Activated CD8-positive, alpha-beta memory T cell treated with anti-CD3 and anti-CD28 coated beads for 48 hours (primary cell): ENCODE data around the gene GPR137B.

Source experiments
- DNase-seq, 3 experiments: peaks; one replicate each; pipeline ENCODE4 v3.0.0-alpha.2; 2020; ENCODE audit warnings: low read depth in 2 of 3, low spot score in 2 of 3

Gene GPR137B

GRCh38 chr1:236142253-236143103 lies at the start of gene GPR137B:
Gene GPR137B, plus strand, starts transcription at chr1:236142539. Its CDS starts 84 bp downstream, at chr1:236142623.
- DNase-seq, result no peak

- no peak for DNase-seq
Measured at GRCh38 chr1:236092899-236093298, 49.4 kb upstream of the GPR137B start.

DNA sequence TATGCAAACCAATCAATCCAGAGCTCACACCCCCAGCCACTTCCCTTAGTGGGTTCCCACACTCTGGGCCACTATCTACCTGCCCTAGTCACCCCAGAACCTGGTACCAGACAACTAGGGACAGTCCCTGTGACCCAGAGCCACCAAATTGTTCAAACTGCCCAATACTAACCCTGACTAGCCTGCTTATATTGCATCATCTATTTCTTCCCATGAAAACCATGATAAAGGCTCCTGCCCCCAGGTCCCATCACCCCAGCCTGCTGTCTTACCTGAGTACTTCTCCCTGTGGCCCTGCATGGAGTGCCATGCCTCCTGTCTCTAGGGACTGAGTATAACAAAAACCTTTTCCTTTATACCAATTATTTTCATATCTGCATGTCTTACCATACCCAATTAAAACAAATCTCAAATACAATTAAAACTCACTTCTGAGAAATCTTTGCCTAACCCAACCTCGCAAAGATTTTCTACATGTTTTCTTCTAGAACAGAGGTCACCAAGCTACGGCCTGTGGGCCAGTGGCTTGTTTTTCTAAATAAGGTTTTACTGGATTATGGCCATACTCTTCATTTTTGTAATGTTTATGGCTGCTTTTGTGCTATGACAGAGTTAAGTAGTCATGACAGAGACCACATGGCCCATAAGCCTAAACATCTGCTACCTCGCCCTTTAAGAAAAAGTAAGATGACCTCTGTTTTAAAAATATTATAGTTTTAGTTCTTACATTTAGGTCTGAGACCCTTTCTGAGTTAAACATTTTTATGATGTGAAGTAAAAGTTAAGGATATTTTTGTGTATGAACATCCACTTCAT lies 46.4 kb upstream of the GPR137B start:
- no peak for DNase-seq

GRCh38 chr1:236096660-236097482 lies 45.5 kb upstream of the GPR137B start:
- DNase-seq, result peak; percentile 78 to 86 (median 85)

DNA sequence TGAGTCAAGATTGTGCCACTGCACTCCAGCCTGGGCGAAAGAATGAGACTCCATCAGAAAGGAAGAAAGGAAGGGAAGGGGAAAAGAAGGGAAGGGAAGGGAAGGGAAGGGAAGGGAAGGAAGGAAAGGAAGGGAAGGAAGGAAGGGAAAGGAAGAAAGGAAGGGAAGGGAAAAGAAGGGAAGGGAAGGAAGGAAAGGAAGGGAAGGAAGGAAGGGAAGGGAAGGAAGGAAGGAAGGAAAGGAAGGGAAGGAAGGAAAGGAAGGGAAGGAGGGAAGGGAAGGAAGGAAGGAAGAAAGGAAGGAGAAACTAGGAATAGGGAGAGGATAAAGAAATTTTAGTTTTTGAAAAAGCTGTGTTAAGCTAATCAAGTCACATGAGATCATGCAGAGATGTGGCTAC lies 44.1 kb upstream of the GPR137B start:
- no peak for DNase-seq

DNA sequence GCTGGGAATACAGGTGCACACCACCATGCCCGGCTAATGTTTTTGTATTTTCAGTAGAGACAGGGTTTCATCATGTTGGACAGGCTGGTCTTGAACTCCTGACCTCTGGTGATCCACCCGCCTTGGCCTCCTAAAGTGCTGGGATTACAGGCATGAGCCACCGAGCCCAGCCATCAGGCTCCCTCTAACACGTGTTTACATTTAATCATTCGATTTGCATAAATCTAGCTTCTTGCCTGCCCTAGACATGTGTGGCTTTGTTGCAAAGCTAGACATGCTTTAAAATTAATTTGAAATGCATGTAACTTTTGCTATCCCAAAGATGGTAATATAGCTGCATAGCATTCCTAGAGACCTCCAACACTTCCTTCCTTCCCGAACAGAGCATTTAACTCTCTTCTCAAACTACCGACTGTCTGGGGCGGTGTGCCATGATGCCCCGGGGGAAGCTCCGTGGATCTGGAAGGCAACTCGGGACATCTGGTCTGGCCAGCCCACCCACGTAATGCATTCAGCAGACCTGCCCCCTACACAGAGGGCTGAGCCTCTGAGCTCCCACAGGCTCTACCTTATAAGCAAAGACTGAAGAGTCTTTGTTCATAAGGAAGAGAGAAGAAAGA lies 42.9 kb upstream of the GPR137B start:
- no peak for DNase-seq

DNA sequence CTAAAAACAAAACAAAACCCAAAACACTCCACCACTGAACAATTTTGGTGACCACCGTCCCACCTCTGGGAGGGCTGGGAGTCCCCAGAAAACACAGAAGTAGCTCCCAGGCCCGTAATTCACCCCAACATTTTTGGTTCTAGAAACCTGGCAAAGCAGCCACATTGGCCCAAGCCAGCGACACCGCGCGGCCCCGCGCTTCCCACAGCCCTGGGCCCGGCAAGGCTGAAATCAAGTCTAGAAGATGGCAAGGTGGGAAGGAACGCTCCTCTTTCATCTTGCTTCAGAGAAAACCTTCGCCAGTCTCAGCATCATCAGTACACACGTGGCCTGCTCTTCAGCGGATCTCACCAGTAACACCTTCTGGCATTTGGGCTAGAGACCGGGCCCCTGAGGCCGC lies 41.5 kb upstream of the GPR137B start:
- no peak for DNase-seq

- no peak for DNase-seq
Measured at GRCh38 chr1:236101233-236102200, 40.8 kb upstream of the GPR137B start.

GRCh38 chr1:236102611-236103010 lies 39.7 kb upstream of the GPR137B start:
- no peak for DNase-seq

DNA sequence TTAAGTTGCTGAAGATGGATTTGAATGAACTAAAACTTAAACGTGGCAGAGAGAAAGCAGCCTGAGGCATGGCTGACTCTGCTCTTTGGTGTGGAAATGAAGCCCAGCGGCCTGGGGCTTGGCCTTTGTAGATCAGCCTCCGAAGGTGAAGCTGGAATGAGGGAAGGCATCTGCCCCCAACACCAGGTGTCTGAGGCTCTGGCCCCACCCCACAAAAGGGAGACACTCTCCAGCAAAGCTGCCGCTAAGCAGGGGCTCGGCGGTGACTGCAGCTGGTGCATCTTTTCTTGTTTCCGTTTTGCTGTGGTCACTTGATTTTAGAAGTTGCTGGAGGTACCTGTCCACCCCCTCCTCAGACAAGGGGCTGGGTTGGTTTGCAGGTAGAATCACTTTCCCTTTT lies 39.3 kb upstream of the GPR137B start:
- no peak for DNase-seq

DNA sequence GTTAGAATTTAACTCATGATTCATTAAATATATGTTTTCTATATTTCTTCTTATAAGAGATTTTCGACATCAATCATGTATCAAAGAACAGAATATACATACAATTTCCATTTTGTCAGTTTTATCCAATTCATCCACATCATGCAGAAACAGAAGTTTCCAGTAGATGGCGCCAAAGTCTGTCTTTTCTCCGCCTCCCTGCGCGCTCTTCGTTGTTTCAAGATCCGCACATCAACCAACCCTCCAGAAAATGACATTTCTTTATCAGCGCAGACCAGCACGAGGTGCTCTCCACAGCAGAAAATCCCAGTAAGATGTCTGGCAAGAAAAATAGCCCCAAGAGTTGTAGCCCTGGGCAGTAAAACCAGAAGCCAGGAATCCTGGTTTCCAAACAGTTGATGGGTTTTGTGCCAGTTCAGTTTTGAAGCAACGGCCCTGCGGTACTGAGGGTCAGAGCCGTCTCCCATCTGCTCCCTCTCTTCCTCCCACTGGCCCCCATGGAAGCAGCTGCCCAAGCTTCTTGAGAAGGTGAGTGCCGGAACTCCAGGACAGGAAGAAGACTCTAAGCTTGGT lies 38.6 kb upstream of the GPR137B start:
- peak in 1 of 3 experiments; percentile 52 for DNase-seq

DNA sequence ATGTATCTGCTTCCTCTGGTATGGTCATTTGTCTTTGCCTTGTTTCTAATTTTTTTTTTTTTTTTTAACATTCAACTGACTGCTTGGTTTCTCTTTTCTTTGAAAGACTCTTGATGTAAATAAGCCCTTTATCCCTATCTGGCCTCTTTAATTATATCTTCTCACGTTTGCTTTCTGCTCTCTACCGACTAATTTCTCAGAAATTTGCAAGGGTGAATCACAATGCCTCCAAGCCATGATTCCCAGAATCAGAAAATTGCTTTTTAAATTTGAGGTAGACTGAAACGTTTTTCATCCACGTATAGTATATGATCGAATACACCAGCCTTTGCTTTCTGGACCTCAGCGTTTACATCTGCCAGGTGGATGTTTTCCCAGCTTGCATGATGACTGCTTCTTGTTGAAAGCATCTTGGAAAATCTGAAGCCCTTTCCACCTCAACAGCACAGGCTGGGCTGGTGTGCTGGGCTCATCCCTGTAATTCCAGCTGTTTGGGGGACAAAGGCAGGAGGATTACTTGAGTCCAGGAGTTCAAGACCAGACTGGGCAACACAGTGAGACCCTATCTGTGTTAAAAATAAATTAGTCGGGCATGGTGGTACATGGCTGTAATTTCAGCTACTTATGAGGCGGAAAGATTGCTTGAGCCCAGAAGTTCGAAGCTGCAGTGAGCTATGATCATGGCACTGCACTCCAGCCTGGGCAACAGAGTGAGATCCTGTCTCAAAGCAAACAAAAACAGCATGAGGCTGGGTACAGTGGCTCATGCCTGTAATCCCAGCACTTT lies 35.0 kb upstream of the GPR137B start:
- DNase-seq, result no peak

DNA sequence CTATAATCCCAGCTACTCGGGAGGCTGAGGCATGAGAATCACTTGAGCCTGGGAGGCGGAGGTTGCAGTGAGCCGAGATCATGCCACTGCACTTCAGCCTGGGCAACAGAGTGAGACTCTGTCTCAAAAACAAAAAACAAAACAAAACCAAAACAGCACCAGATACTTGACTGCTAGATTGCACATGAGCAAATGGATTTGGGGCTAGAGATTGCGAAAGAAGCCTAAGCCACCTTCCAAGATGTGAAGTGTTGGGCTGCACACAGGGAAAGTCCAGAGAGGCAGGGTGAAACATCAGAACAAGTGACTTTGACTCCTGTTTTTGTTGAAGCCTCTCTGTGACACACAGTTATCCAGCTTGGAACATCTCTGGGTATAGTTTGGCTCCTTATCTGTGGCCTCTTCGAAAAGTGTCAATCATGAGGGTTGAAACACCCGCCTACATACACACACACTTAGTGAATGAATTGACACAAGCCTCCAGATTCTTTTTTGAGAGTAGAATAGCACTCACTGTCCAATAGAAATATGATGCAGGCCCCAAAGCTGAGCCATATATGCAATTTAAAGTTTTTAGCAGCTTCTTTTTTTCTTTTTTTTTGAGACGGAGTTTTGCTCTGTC lies 34.2 kb upstream of the GPR137B start:
- no peak for DNase-seq

DNA sequence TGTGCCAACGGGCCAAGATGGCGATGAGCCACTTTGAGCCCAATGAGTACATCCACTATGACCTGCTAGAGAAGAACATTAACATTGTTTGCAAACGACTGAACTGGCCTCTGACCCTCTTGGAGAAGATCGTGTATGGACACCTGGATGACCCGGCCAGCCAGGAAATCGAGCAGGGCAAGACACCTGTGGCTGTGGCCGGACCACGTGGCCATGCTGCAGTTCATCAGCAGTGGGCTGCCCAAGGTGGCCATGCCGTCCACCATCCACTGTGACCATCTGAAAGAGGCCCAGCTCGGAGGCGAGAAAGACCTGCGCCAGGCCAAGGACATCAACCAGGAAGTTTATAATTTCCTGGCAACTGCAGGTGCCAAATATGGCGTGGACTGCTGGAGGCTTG lies 32.2 kb upstream of the GPR137B start:
- DNase-seq, result no peak

GRCh38 chr1:236111527-236112331 lies 30.6 kb upstream of the GPR137B start:
- DNase-seq, result no peak

- no peak for DNase-seq
Measured at GRCh38 chr1:236112332-236112627, 30.1 kb upstream of the GPR137B start.

- no peak for DNase-seq
Measured at GRCh38 chr1:236113324-236114032, 28.9 kb upstream of the GPR137B start.
